CD4-positive, alpha-beta T cell treated with Interleukin-2 at 100 ng/mL for 4 hours (primary cell): ENCODE measurements around the gene ETNK1.
A peak's percentile ranks its signal among the peaks of the same experiment; 100 is the strongest.
"Not testable (repeated sequence)": the region's sequence is repeated elsewhere in the genome, so short reads cannot be mapped to it uniquely, and the experiment has no call there.

Source experiments
- DNase-seq: peaks from one replicate; pipeline ENCODE4 v3.0.0-alpha.2; 2020; ENCODE audit warnings: low spot score

Gene ETNK1

GRCh38 chr12:22624870-22625761 lies at the start of gene ETNK1:
ETNK1 (plus strand) TSS chr12:22625171; CDS start chr12:22625431, 260 bp downstream.
- peak; percentile 80 for DNase-seq

GRCh38 chr12:22576065-22576464 lies 48.9 kb upstream of the ETNK1 start:
- no peak for DNase-seq

- DNase-seq: no peak
These were observed 48.5 kb upstream of the ETNK1 start for GRCh38 chr12:22576473-22576872.

GRCh38 chr12:22577667-22578066 lies 47.3 kb upstream of the ETNK1 start:
- DNase-seq: no peak

DNA sequence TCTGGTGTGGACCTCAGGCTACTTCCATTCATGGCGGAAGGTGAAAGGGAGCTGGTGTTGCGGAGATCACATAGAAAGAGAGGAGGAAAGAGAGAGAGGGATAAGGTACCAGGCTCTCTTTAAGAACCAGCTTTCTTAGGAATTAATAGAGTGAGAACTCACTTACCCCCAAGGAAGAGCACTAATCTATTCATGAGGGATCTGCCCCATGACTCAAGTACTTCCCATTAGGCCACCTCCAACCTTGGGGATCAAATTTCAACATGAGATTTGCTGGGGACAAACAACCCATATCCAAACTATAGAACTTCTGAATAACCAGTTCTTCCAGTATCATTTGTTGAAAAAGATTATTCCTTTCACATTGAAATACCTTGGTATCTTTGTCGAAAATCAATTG lies 46.6 kb upstream of the ETNK1 start:
- DNase-seq: no peak

- no peak for DNase-seq
These were observed 36.2 kb upstream of the ETNK1 start for GRCh38 chr12:22588817-22589216.

DNA sequence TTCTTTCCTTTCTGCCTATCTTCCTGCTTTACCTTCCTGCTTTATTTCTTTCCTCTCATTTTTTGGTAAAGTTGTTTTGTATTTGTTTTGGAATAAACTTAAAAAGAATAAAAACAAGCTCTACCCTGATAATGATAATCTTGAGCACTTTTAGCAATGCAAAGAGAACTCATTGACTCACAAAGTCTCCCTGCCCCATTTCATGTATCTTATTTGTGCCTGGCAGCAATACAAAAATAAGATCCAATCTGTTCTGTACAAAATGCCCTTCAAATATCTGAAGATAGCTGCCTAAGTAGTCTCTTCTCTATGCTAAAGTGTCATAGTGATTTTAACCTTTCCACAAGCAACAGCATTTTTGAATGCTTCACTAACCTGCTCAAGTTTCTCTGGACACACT lies 31.1 kb upstream of the ETNK1 start:
- DNase-seq: no peak

DNA sequence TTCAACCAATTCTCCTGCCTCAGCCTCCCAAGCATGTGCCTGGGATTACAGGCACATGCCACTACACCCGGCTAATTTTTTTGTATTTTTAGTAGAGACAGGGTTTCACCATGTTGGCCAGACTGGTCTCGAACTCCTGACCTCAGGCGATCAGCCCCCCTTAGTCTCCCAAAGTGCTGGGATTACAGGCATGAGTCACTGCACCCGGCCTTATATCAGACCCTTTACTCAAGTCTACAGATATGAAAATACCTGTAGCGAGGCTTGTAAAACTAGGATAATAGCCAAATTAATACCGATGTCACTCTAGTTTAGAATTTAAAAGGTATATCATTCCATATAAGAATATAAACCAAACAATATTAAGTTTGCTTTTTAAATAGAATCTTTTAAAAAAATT lies 27.4 kb upstream of the ETNK1 start:
- DNase-seq: not testable (repeated sequence)

GRCh38 chr12:22598141-22598762 lies 26.7 kb upstream of the ETNK1 start:
- no peak for DNase-seq

GRCh38 chr12:22598763-22599161 lies 26.2 kb upstream of the ETNK1 start:
- DNase-seq: no peak

- DNase-seq: no peak
These were observed 24.8 kb upstream of the ETNK1 start for GRCh38 chr12:22600181-22600580.

GRCh38 chr12:22609501-22609900 lies 15.5 kb upstream of the ETNK1 start:
- DNase-seq: no peak

GRCh38 chr12:22610131-22610530 lies 14.8 kb upstream of the ETNK1 start:
- no peak for DNase-seq

- DNase-seq: not testable (repeated sequence)
These were observed 12.1 kb upstream of the ETNK1 start for GRCh38 chr12:22612822-22613221.

DNA sequence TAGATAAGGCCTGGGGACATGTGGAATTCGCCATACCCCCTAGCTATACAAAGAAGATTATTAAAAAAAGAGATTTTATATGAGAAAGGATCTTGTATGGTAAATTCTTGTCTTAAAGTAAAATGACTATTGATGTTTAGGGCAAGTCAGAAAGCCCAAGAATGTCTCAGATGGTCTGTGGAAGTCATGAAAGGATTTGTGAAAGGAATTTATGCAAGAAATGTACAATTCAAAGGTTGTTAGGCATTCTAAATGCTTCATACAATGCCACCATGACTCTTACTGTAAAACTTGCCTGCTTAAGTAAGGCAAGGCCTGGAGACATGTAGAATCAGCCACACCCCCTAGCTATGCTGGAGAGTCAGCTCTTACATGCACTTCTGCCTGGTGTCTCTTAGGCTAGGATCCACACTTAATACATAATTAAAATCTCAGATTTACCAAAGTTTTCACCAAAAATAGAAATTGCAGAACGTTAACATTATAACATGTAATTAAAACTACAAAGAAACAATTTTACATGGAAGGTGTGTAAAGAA lies 8.9 kb upstream of the ETNK1 start:
- DNase-seq: no peak

DNA sequence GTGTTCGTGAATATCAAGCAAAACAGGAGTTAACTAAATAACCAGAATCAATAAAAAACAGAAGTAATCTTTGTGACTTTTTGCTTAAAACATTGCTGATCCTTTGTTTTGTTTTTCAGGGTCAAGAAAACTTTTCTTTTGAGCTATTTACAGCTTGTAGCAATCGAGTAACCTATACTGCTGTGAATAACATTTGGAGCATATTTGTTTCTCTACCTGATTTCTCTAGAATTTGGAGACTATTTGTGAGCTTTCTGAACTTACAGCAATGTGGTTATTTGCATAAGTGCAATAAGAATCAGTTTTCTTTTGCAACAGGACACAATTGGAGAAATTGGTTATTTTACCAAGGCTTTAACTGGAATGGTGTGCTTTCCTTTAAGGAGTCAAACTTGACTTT lies 7.3 kb upstream of the ETNK1 start:
- DNase-seq: no peak

GRCh38 chr12:22624548-22624869 lies 462 bp upstream of the ETNK1 start:
- DNase-seq: no peak

GRCh38 chr12:22625762-22626294 lies 857 bp downstream of the ETNK1 start:
- peak; percentile 20 for DNase-seq

DNA sequence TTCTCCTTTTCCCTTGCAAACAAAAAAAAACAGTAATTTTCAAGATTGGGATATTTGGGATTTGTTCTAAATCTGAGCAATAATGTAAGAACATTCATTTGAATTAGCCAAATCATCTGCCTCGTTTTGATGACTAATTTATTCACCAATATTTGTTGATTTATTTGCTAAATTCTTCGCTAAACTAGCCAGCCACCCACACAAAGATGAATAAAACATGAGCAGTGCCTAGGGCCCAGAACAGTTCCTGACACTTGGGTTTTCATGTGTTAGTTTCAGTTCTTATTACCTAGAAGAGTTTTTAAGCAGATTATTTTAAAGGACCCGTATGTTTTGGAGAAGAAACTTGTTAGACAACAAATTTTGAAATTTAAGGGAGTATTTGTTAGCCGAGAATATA lies 1.4 kb downstream of the ETNK1 start:
- peak; percentile 56 for DNase-seq

GRCh38 chr12:22627371-22627770 lies 2.4 kb downstream of the ETNK1 start:
- DNase-seq: no peak

- no peak for DNase-seq
These were observed 3.3 kb downstream of the ETNK1 start for GRCh38 chr12:22628228-22628627.

DNA sequence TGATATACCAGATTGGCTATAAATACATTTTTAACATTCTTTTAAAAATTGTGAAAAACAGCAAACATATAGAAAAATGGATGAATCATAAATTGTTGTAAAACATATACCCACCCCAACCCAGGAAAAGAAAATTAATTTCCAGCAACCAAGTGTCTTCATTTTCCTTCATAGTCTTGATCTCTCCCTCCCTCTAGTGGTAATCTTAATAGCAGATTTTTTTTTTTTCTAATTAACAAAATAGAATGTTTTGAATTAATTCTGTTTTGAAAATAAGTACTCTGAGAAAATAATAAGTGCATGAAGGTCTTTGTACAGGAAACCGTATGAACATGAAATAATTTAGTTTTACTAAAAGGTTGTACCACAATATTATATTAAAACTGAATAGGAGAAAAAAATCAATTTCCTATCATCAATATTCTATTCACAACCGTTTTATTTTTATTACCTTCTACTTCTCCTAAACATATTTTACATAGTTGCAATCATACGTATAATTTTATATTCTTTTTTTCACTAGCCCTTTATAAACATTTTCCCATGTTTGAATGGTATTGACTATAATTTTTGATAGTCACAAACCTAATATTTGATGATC lies 7.0 kb downstream of the ETNK1 start:
- peak; percentile 36 for DNase-seq

GRCh38 chr12:22634883-22635282 lies 9.9 kb downstream of the ETNK1 start:
- no peak for DNase-seq
